ENCODE data around the gene MPG. TPM values are rescaled to one million over a fixed set of nuclear protein-coding genes. Genes with fewer than 3 reads are reported as not detected.

MPG gene
- total RNA-seq, 1 experiment from 2014 or later, result 30.6 TPM

GRCh38 chr16:84718-85406, 6.8 kb downstream of the MPG start:
- Histone ChIP-seq H3K27ac (ENCODE audit: low read depth, low read length, poor library complexity, severe bottlenecking) (no peak overlapping the region), H3K36me3 (ENCODE audit: insufficient read depth, low read length, poor library complexity, severe bottlenecking) (peaks cover 33% of the 10 kb centered on the region), H3K9me3 (ENCODE audit: low read depth, low read length, poor library complexity, severe bottlenecking) (no peaks in the 10 kb centered on the region), H3K27me3 (replicated peaks; ENCODE audit: insufficient read depth, low read depth, low read length, poor library complexity) (no peaks in the 10 kb centered on the region), H3K4me3 (ENCODE audit: low read depth, low read length, poor library complexity, severe bottlenecking) (no peak overlapping the region), H3K4me1 (ENCODE audit: insufficient read depth, low read length, poor library complexity, severe bottlenecking) (no peaks in the 10 kb centered on the region)
- ChIA-PET POLR2A (ENCODE audit: low non-redundant PET) (no interaction called here), CTCF (no interaction called here)
- TF ChIP-seq CTCF (conservative IDR thresholded peaks at IDR 0.05; ENCODE audit: low read depth, low read length) (no peak), EZH2 (IDR thresholded peaks at IDR 0.05; ENCODE audit: borderline replicate concordance, low read depth, low read length, poor library complexity, severe bottlenecking) (no peak)
- DNase-seq (ENCODE audit: low spot score), result no peak
- no TSS peak for BruUV-seq (replicated peaks)
- intact Hi-C loops (cut with micrococcal nuclease; ENCODE audit: unreplicated experiment), result no loop called here

- intact Hi-C loops (cut with micrococcal nuclease; ENCODE audit: unreplicated experiment), result no loop called here
- Histone ChIP-seq H3K4me1 (ENCODE audit: insufficient read depth, low read length, poor library complexity, severe bottlenecking) (no peaks in the 10 kb centered on the region), H3K27ac (ENCODE audit: low read depth, low read length, poor library complexity, severe bottlenecking) (no peak overlapping the region), H3K27me3 (replicated peaks; ENCODE audit: insufficient read depth, low read depth, low read length, poor library complexity) (no peaks in the 10 kb centered on the region), H3K4me3 (ENCODE audit: low read depth, low read length, poor library complexity, severe bottlenecking) (no peak overlapping the region), H3K9me3 (ENCODE audit: low read depth, low read length, poor library complexity, severe bottlenecking) (no peaks in the 10 kb centered on the region), H3K36me3 (ENCODE audit: insufficient read depth, low read length, poor library complexity, severe bottlenecking) (peaks cover 37% of the 10 kb centered on the region)
- POLR2A ChIA-PET (ENCODE audit: low non-redundant PET), result no interaction called here
- TF ChIP-seq CTCF (conservative IDR thresholded peaks at IDR 0.05; ENCODE audit: low read depth, low read length), result no peak
- TF ChIP-seq EZH2 (IDR thresholded peaks at IDR 0.05; ENCODE audit: borderline replicate concordance, low read depth, low read length, poor library complexity, severe bottlenecking), result no peak
- CTCF ChIA-PET, result no interaction called here
- DNase-seq (ENCODE audit: low spot score), result no peak
- no TSS peak for BruUV-seq (replicated peaks)
Measured at GRCh38 chr16:85407-85782, 7.4 kb downstream of the MPG start.

GRCh38 chr16:85865-86264, 7.8 kb downstream of the MPG start:
- POLR2A ChIA-PET (ENCODE audit: low non-redundant PET), result no interaction called here
- no peak overlapping the region for H3K27ac ChIP-seq (ENCODE audit: low read depth, low read length, poor library complexity, severe bottlenecking)
- DNase-seq (ENCODE audit: low spot score), result no peak

More at GRCh38 chr16:85865-86264, 7.8 kb downstream of the MPG start:
- Histone ChIP-seq H3K36me3 (ENCODE audit: insufficient read depth, low read length, poor library complexity, severe bottlenecking) (peaks cover 40% of the 10 kb centered on the region), H3K27me3 (replicated peaks; ENCODE audit: insufficient read depth, low read depth, low read length, poor library complexity) (no peaks in the 10 kb centered on the region), H3K4me1 (ENCODE audit: insufficient read depth, low read length, poor library complexity, severe bottlenecking) (peaks cover 2% of the 10 kb centered on the region), H3K4me3 (ENCODE audit: low read depth, low read length, poor library complexity, severe bottlenecking) (no peak overlapping the region), H3K9me3 (ENCODE audit: low read depth, low read length, poor library complexity, severe bottlenecking) (no peaks in the 10 kb centered on the region)
- TF ChIP-seq EZH2 (IDR thresholded peaks at IDR 0.05; ENCODE audit: borderline replicate concordance, low read depth, low read length, poor library complexity, severe bottlenecking) (no peak), CTCF (conservative IDR thresholded peaks at IDR 0.05; ENCODE audit: low read depth, low read length) (no peak)
- intact Hi-C loops (cut with micrococcal nuclease; ENCODE audit: unreplicated experiment), result no loop called here
- CTCF ChIA-PET, result no interaction called here
- BruUV-seq (replicated peaks), result TSS peak; percentile 86
